Upper lobe of left lung (tissue), 4 donors: ENCODE data around the gene ITGB3.

Experiments
- EP300 ChIP-seq, 4 donors: sonication (generic); formaldehyde crosslinking; IDR thresholded peaks; one replicate each; pipeline ENCODE4 v1.5.1; 2017; ENCODE audit warnings: antibody characterized with exemption in 4 of 4, control low read depth in 2 of 4
- POLR2A ChIP-seq, 4 donors: fragments of 450-650 bp; IDR thresholded peaks; one replicate each; pipeline ENCODE4 v1.5.1; 2016 to 2017; ENCODE audit warnings: antibody characterized with exemption in 4 of 4, mild to moderate bottlenecking in 2 of 4
- POLR2AphosphoS5 ChIP-seq, 2 donors: sonication (generic); formaldehyde crosslinking; IDR thresholded peaks; one replicate each; pipeline ENCODE4 v1.5.1; 2017; ENCODE audit warnings: antibody characterized with exemption in 2 of 2
- TF ChIP-seq, protein P1 (sequence below), 6 experiments: fragments of 450-650 bp in 4 of 6; fragments of 200-600 bp in 2 of 6; sonication (generic) in 2 of 6; IDR thresholded peaks; one replicate each; pipeline ENCODE4 v1.5.1; 2016 to 2019; ENCODE audit warnings: antibody characterized with exemption in 6 of 6

DNA sequence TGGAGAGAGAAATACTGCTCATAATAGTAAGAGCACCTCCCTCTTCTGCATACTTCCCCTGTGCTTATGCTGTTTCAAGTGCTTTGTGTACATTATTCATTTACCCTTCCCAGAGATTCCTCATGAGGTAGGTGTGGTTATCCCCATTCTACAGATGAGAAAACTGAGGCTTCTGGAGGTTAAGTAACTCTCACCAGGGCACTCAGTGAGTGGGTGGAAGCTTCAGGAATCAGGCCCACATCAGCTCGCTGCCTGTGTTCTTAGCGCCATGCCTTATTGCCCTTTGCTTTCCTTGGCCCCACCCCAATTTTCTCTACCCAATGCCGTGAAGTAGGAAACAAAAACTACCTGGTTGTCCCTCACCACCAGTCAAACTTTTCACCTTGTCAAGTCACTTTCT lies 18.1 kb upstream of the ITGB3 start:
- TF ChIP-seq, protein P1, sequence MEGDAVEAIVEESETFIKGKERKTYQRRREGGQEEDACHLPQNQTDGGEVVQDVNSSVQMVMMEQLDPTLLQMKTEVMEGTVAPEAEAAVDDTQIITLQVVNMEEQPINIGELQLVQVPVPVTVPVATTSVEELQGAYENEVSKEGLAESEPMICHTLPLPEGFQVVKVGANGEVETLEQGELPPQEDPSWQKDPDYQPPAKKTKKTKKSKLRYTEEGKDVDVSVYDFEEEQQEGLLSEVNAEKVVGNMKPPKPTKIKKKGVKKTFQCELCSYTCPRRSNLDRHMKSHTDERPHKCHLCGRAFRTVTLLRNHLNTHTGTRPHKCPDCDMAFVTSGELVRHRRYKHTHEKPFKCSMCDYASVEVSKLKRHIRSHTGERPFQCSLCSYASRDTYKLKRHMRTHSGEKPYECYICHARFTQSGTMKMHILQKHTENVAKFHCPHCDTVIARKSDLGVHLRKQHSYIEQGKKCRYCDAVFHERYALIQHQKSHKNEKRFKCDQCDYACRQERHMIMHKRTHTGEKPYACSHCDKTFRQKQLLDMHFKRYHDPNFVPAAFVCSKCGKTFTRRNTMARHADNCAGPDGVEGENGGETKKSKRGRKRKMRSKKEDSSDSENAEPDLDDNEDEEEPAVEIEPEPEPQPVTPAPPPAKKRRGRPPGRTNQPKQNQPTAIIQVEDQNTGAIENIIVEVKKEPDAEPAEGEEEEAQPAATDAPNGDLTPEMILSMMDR (IDR thresholded peaks at IDR 0.05), result no peak
- no peak for TF ChIP-seq POLR2AphosphoS5 (IDR thresholded peaks at IDR 0.05)
- no peak for TF ChIP-seq POLR2A (IDR thresholded peaks at IDR 0.05)
- no peak for TF ChIP-seq EP300 (IDR thresholded peaks at IDR 0.05)
